ENCODE measurements around the gene CACNA2D3. TPM values are rescaled to one million over a fixed set of nuclear protein-coding genes. Genes with fewer than 3 reads are reported as not detected.
A peak's percentile ranks its signal among the peaks of the same experiment; 100 is the strongest.

CACNA2D3 gene
- total and polyA plus RNA-seq, 2 donors from 2014 or later: 5.7 to 11.2 TPM

DNA sequence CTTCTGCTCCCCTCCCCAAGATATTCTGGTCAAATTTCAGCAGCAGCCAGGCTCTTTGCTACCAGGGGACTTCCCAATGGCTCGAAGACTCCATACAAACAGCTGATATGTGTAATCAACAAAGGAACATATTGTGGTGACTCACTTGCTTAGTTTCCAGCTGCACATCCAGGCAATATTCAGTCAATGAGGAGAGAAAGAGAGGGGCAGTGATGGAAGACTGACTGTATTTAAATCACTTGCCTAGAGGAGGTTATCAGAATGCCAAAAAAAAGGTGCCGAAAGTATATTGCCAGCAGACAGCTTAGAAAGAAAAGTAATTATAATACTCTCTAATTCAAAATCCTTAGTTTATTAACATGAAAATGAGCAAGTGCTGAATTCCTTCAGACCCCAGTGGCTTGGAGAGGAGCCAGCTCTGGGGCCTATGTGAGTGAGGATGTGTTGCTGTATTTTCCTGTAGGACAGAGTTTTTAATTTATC, 569.0 kb downstream of the CACNA2D3 start:
- intact Hi-C loops (cut with DNase I): no loop called here
- no peaks in the 10 kb centered on the region for H3K9me3 ChIP-seq (ENCODE audit: control insufficient read depth in 2 of 3, insufficient read depth in 1 of 3, low read length in 3 of 3)
- H3K4me1 ChIP-seq (ENCODE audit: control insufficient read depth in 2 of 3, insufficient read depth in 2 of 3, low read depth in 1 of 3, low read length in 3 of 3): no peaks in the 10 kb centered on the region
- H3K36me3 ChIP-seq (ENCODE audit: control insufficient read depth in 2 of 3, insufficient read depth in 3 of 3, low read length in 3 of 3): no peaks in the 10 kb centered on the region
- H3K4me3 ChIP-seq (ENCODE audit: low read length in 3 of 3): no peak overlapping the region
- TF ChIP-seq, protein P1, sequence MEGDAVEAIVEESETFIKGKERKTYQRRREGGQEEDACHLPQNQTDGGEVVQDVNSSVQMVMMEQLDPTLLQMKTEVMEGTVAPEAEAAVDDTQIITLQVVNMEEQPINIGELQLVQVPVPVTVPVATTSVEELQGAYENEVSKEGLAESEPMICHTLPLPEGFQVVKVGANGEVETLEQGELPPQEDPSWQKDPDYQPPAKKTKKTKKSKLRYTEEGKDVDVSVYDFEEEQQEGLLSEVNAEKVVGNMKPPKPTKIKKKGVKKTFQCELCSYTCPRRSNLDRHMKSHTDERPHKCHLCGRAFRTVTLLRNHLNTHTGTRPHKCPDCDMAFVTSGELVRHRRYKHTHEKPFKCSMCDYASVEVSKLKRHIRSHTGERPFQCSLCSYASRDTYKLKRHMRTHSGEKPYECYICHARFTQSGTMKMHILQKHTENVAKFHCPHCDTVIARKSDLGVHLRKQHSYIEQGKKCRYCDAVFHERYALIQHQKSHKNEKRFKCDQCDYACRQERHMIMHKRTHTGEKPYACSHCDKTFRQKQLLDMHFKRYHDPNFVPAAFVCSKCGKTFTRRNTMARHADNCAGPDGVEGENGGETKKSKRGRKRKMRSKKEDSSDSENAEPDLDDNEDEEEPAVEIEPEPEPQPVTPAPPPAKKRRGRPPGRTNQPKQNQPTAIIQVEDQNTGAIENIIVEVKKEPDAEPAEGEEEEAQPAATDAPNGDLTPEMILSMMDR (IDR thresholded peaks at IDR 0.05; ENCODE audit: borderline replicate concordance, extremely low read depth, insufficient read depth): no peak
- DNase-seq (peak in 1 of 5 donors; percentile 63), FAIRE-seq (no peak)
- no peak overlapping the region for H3K27ac ChIP-seq (ENCODE audit: low read depth in 2 of 2, low read length in 2 of 2)
- H3K27me3 ChIP-seq (ENCODE audit: control insufficient read depth, insufficient read depth, low read length): no peaks in the 10 kb centered on the region
- H3K9ac ChIP-seq (ENCODE audit: low read length in 3 of 3): no peak overlapping the region

DNA sequence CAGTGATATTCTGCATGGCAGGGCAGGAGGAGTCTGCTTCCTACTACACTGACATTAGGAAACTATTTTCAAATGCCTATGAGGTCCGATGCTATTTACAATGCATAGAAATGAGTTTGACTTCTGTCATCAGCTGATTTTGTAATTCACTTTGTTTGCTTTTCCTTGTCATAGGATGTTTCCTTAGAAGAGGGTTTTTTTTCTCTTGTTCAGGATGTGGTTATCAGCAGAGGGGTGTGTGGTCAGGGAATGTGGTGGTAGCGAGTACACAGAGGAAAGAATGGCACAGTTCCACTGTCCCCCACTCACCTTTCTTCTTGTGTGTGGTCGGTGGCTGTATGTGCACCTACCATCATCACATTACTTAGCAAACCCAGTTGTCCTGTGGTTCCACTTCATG, 574.0 kb downstream of the CACNA2D3 start:
- H3K4me3 ChIP-seq (ENCODE audit: low read length in 3 of 3): no peak overlapping the region
- TF ChIP-seq, protein P1 (IDR thresholded peaks at IDR 0.05; ENCODE audit: borderline replicate concordance, extremely low read depth, insufficient read depth): no peak
- DNase-seq (no peak), FAIRE-seq (no peak)
- no peaks in the 10 kb centered on the region for H3K36me3 ChIP-seq (ENCODE audit: control insufficient read depth in 2 of 3, insufficient read depth in 3 of 3, low read length in 3 of 3)
- no peak overlapping the region for H3K27ac ChIP-seq (ENCODE audit: low read depth in 2 of 2, low read length in 2 of 2)
- H3K27me3 ChIP-seq (ENCODE audit: control insufficient read depth, insufficient read depth, low read length): no peaks in the 10 kb centered on the region
- H3K4me1 ChIP-seq (ENCODE audit: control insufficient read depth in 2 of 3, insufficient read depth in 2 of 3, low read depth in 1 of 3, low read length in 3 of 3): peaks cover 0 to 3% (median 0%) of the 10 kb centered on the region in 3 donors
- intact Hi-C loops (cut with DNase I): no loop called here
- H3K9me3 ChIP-seq (ENCODE audit: control insufficient read depth in 2 of 3, insufficient read depth in 1 of 3, low read length in 3 of 3): no peaks in the 10 kb centered on the region
- H3K9ac ChIP-seq (ENCODE audit: low read length in 3 of 3): no peak overlapping the region

DNA sequence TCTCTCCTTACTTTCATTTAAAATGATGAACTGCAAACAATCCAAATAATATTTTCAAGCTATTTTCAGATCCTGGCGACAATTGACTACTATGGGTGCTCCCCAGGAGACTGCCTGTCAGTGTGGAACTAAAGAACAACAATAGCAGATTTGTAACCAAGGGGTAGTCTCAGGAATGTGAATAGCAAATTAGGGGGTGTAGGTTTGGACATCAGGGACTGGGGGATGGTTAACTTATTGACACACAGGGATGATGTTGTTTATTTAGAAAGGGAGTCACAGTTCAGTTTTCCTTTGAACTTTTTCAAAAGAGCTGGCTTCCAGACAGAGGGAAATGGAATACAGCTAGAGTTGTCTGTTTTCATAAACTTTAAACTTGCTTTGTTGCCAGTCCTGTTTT, 575.7 kb downstream of the CACNA2D3 start:
- peaks cover 0 to 3% (median 0%) of the 10 kb centered on the region in 3 donors for H3K4me1 ChIP-seq (ENCODE audit: control insufficient read depth in 2 of 3, insufficient read depth in 2 of 3, low read depth in 1 of 3, low read length in 3 of 3)
- TF ChIP-seq, protein P1 (IDR thresholded peaks at IDR 0.05; ENCODE audit: borderline replicate concordance, extremely low read depth, insufficient read depth): no peak
- H3K36me3 ChIP-seq (ENCODE audit: control insufficient read depth in 2 of 3, insufficient read depth in 3 of 3, low read length in 3 of 3): no peaks in the 10 kb centered on the region
- FAIRE-seq: no peak
- no peak overlapping the region for H3K27ac ChIP-seq (ENCODE audit: low read depth in 2 of 2, low read length in 2 of 2)
- intact Hi-C loops (cut with DNase I): no loop called here
- H3K27me3 ChIP-seq (ENCODE audit: control insufficient read depth, insufficient read depth, low read length): no peaks in the 10 kb centered on the region
- DNase-seq: peak in 1 of 5 donors; percentile 16
- no peaks in the 10 kb centered on the region for H3K9me3 ChIP-seq (ENCODE audit: control insufficient read depth in 2 of 3, insufficient read depth in 1 of 3, low read length in 3 of 3)
- H3K4me3 ChIP-seq (ENCODE audit: low read length in 3 of 3): no peak overlapping the region
- H3K9ac ChIP-seq (ENCODE audit: low read length in 3 of 3): no peak overlapping the region

DNA sequence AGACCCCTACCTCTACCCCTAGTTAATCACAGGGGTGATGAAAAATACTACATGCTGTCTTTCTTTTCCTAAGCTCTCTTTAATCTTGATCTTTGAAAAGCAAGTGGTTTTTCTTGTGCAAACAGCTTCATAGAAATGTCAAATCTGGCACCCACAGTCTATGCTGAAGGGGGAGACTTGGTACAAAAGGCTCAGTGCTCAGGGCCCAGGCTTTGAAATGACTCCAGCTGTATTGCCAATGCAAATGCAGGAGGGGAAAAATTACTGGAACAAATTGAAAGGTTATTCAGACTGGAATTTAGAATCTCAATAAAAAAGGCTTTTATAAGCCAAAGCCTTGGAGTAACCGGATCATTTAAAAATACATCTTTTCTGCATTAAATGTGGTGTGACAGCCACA, 581.6 kb downstream of the CACNA2D3 start:
- no peak for FAIRE-seq
- TF ChIP-seq, protein P1 (IDR thresholded peaks at IDR 0.05; ENCODE audit: borderline replicate concordance, extremely low read depth, insufficient read depth): no peak
- no peak overlapping the region for H3K4me3 ChIP-seq (ENCODE audit: low read length in 3 of 3)
- no peak for DNase-seq
- no peaks in the 10 kb centered on the region for H3K9me3 ChIP-seq (ENCODE audit: control insufficient read depth in 2 of 3, insufficient read depth in 1 of 3, low read length in 3 of 3)
- H3K9ac ChIP-seq (ENCODE audit: low read length in 3 of 3): no peak overlapping the region
- intact Hi-C loops (cut with DNase I): no loop called here
- H3K4me1 ChIP-seq (ENCODE audit: control insufficient read depth in 2 of 3, insufficient read depth in 2 of 3, low read depth in 1 of 3, low read length in 3 of 3): no peaks in the 10 kb centered on the region
- H3K27me3 ChIP-seq (ENCODE audit: control insufficient read depth, insufficient read depth, low read length): no peaks in the 10 kb centered on the region
- H3K36me3 ChIP-seq (ENCODE audit: control insufficient read depth in 2 of 3, insufficient read depth in 3 of 3, low read length in 3 of 3): no peaks in the 10 kb centered on the region
- H3K27ac ChIP-seq (ENCODE audit: low read depth in 2 of 2, low read length in 2 of 2): no peak overlapping the region

Data from kidney (tissue), 14 donors.